ENCODE data around the gene CDK5RAP2. TPM values are rescaled to one million over a fixed set of nuclear protein-coding genes. Genes with fewer than 3 reads are reported as not detected.
"Not testable (repeated sequence)": the region's sequence is repeated elsewhere in the genome, so short reads cannot be mapped to it uniquely, and the experiment has no call there.

The CDK5RAP2 gene
- total RNA-seq, 1 donor from 2014 or later, result 33.6 TPM

- intact Hi-C loops (cut with DNase I), result no loop called here
- no peak for TF ChIP-seq CTCF (IDR thresholded peaks at IDR 0.05)
- Histone ChIP-seq H3K9me3 (no peaks in the 10 kb centered on the region), H3K27ac (no peak overlapping the region), H3K36me3 (peaks cover 5 to 13% of the 10 kb centered on the region in 2 donors), H3K27me3 (no peaks in the 10 kb centered on the region), H3K4me1 (no peaks in the 10 kb centered on the region), H3K4me3 (no peak overlapping the region)
- no peak for DNase-seq (ENCODE audit: low spot score in 2 of 2)
Measured at GRCh38 chr9:120556775-120557174, 23.2 kb downstream of the CDK5RAP2 start.

- H3K4me1 ChIP-seq, result no peaks in the 10 kb centered on the region
- TF ChIP-seq CTCF (IDR thresholded peaks at IDR 0.05), result no peak
- peaks cover 0 to 15% of the 10 kb centered on the region in 2 donors for H3K36me3 ChIP-seq
- no peak overlapping the region for H3K27ac ChIP-seq
- intact Hi-C loops (cut with DNase I), result no loop called here
- H3K4me3 ChIP-seq, result no peak overlapping the region
- no peaks in the 10 kb centered on the region for H3K9me3 ChIP-seq
- no peaks in the 10 kb centered on the region for H3K27me3 ChIP-seq
- DNase-seq (ENCODE audit: low spot score in 2 of 2), result no peak
Measured at GRCh38 chr9:120555839-120556238, 24.1 kb downstream of the CDK5RAP2 start.

GRCh38 chr9:120552210-120552704 is 27.7 kb downstream of the CDK5RAP2 start:
- H3K9me3 ChIP-seq; DNase-seq (ENCODE audit: low spot score in 2 of 2); H3K27ac ChIP-seq; H3K4me3 ChIP-seq; H3K4me1 ChIP-seq; H3K27me3 ChIP-seq; intact Hi-C loops (cut with DNase I): not testable (repeated sequence)
- H3K36me3 ChIP-seq, result peaks cover 15 to 42% of the 10 kb centered on the region in 2 donors

DNA sequence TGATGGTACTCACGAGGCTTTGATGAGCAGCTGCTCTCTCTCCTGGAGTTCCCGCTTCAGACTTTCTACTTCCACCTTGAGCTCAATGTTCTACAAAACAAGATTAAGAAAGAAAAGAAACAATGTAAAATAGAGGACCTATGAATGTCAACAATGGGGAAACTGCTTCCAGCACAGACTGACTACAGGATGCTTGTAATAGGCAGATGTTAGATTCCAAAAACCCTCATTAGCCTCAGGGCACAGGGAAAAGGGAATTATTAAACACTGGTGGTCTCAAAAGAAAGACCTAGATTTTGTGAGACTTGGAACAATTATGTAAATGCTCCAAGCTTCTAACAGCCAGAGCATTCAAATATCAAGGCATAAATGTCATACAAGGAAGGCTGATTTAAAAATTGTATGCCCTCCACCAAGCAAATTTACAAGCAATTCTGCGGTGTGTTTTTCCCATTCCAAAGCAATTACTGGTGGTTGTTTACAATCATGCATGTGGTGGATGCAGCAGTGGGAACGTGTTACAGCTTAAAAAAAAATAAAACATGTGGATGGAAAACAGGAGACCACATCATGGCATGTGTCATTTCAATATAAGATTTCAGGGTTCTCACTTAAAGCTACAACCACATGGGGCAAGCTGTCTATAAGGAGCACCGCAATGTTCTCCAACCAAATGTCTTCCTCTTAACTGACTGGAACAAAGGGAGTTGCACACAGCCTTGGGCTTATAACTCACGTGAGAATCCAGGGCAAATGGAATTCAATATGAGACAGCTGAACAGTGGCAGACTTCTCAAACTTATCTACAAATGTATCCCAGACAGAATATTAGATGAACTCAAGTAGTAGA is 34.0 kb downstream of the CDK5RAP2 start:
- no peak overlapping the region for H3K27ac ChIP-seq
- TF ChIP-seq CTCF (IDR thresholded peaks at IDR 0.05), result no peak
- intact Hi-C loops (cut with DNase I), result no loop called here
- no peaks in the 10 kb centered on the region for H3K4me1 ChIP-seq
- H3K4me3 ChIP-seq, result no peak overlapping the region
- DNase-seq (ENCODE audit: low spot score in 2 of 2), result no peak
- no peaks in the 10 kb centered on the region for H3K27me3 ChIP-seq
- H3K9me3 ChIP-seq, result no peaks in the 10 kb centered on the region
- peaks cover 44 to 79% of the 10 kb centered on the region in 2 donors for H3K36me3 ChIP-seq

DNA sequence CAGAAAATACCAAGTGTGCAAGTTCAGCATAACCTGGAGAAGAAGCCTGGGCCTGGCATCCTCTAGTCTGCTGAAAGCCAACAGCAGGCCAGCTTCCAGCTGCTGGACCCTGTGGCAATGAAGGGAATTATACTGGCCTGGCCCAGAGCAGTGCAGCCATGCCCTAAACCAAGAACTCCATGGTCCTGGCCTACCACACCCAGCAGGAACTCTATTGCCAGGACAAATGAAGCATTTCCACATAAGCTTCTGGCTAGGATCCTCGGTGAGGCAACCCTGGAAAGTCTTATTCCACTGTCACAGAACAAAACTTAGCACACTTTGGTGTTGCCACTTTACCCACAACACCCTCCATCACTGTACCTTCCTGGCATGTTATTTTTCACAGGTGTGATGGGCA is 35.5 kb downstream of the CDK5RAP2 start:
- Histone ChIP-seq H3K27ac (no peak overlapping the region), H3K9me3 (no peaks in the 10 kb centered on the region), H3K4me1 (no peaks in the 10 kb centered on the region), H3K27me3 (no peaks in the 10 kb centered on the region), H3K36me3 (peaks cover 52 to 67% of the 10 kb centered on the region in 2 donors), H3K4me3 (no peak overlapping the region)
- DNase-seq (ENCODE audit: low spot score in 2 of 2), result no peak
- no peak for TF ChIP-seq CTCF (IDR thresholded peaks at IDR 0.05)
- intact Hi-C loops (cut with DNase I), result no loop called here

DNA sequence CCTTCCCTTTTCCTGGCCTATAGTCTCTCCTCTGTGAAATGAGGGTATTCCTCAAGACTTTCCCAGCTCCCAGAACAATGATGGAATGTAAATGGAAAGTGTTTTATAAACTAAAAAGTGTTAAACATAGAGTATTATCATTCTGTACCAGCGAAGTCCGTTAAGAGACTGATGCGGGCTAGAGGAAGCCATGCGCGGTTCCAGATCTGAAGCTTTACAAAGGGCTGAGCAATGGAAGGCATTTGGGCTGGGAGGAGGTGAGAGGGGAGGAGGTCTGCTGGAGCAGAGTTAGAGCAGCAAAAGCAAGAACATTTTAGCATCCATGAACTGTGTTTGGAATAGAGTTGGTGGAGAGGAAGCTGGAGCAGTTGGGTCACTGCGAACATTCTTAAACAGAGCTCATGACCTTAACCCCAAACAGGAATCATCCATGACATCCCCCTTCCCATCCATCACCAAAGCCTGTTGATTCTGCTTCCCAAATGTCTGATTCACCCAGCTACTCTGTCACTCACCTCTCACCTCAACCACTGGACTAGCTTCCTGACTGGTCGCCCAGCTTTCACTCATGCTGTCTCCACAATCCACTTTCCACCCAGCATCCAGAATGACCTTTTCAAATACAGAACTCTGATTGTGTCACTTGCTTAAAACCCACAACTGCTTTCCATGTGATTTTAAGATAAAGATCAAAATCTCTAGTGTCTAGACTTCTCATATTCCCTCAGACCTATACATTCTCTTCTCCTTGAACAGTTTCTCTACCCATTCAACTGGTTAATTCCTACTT is 37.1 kb downstream of the CDK5RAP2 start:
- DNase-seq (ENCODE audit: low spot score in 2 of 2), result no peak
- no peak for TF ChIP-seq CTCF (IDR thresholded peaks at IDR 0.05)
- no peaks in the 10 kb centered on the region for H3K4me1 ChIP-seq
- no peaks in the 10 kb centered on the region for H3K9me3 ChIP-seq
- no peak overlapping the region for H3K27ac ChIP-seq
- H3K27me3 ChIP-seq, result no peaks in the 10 kb centered on the region
- H3K4me3 ChIP-seq, result no peak overlapping the region
- intact Hi-C loops (cut with DNase I), result no loop called here
- H3K36me3 ChIP-seq, result peaks cover 49 to 67% of the 10 kb centered on the region in 2 donors

All from ascending aorta (tissue), 2 donors.